Measurements from ENCODE around the gene MAPK4.
"Not testable (repeated sequence)": the region's sequence is repeated elsewhere in the genome, so short reads cannot be mapped to it uniquely, and the experiment has no call there.

MAPK4 gene

DNA sequence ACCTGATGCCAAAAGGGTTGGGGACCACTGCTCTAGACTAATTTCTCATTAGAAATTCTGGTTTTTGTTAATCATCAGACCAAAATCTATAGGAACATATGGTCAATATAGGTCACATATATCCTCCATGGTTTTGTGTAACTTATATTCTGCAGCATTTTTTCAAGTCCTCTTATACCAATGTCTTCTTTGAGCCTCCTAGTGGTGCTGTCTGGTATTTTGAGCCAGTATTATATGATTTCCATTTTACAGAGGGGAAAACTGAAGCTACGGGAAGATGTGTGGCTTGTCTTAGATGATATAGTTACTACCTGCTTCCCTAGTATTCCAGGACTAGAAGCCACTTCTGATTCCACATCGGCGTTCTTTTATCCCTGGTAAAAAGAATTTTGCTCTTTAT, 13.8 kb downstream of the MAPK4 start:
- no peak for DNase-seq (ENCODE audit: low spot score)

DNA sequence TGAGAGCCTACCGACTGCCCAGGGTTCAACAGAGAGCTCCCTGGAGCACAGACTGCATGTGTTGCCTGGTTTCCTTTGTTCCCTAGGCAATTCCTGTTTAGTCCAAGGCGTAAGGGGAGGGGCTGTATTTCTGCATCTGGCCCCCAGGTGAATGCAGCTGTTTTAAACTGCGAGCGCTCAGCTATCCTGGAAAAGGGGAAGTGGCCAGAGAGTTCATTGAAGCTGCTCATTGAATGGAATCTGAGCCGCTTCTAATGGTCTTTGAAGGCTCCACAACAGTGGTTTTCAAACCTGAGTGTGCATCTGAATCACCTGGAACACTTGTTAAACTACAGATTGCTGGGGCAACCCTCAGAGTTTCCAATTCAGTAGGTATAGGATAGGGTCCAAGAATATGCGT, 18.1 kb downstream of the MAPK4 start:
- DNase-seq (ENCODE audit: low spot score) = no peak

DNA sequence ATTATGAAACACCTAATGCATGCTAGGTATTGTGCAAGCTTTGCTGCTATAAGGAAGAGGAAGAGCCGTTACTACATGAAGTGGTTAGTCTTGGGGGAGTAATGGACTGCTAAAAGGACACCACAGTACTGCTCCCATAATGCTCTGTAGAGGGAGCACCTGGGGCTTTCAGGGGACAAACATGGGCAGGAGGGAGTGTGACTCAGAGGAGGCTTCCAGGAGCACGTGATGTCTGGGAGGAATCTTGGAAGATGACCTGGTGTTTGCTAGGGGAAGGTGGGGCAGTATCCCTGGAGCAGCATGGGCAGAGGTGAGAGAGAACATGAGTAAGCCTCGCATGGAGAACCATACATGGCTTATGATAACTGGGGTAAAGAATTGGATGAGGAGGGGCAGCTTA, 18.8 kb downstream of the MAPK4 start:
- no peak for DNase-seq (ENCODE audit: low spot score)

DNA sequence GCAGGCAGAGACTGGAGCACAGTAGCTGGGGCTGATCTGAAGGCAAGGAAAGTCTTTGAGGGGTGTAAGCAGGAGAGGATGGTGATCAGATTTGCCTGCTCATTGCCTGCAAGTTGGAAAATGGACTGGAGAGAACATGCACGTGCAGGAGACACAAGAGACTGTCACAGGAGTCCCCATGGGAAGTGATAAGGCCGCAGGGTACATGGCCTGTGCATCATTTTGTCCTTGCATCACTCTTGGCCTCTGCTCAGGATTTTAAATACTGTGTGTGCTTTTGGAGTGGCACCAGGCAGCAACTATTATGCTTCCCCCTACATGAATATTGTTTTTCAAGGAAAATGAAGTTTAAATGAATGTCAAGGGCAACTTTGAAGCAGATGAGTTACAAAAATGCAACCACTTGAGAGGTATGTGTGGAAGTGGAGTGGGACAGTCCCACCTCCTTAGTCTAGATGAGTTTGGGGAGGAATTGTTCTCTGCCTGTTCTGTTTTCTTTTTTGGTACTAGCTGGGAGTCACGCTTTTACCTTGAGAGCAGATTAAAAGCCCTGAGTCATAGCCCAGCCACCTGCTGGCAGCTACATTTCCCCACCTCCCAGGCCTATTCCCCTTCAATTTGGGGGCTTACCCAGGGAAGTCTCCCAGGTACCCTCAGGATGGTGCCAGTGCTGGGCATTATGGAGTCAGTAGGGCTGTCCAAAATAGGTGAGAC, 19.3 kb downstream of the MAPK4 start:
- DNase-seq (ENCODE audit: low spot score) = no peak

DNA sequence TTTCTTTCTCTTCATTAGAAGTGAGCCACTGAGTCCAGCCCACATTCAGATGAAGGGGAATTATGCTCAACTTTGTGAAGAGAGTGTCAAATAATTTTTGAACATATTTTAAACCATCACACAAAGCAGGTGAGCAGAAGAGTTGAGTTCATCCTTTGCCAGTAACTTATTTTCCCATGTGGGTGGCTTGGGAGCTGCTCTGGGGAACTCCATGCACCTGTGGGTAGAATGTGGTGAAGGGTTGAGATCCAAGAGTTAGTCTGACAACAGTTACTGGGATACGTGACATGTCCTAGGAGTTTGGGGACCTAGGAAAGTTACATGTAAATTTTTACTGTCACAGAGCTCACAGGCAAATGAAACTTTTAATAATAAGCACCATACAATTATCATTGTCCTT, 21.6 kb downstream of the MAPK4 start:
- no peak for DNase-seq (ENCODE audit: low spot score)

DNA sequence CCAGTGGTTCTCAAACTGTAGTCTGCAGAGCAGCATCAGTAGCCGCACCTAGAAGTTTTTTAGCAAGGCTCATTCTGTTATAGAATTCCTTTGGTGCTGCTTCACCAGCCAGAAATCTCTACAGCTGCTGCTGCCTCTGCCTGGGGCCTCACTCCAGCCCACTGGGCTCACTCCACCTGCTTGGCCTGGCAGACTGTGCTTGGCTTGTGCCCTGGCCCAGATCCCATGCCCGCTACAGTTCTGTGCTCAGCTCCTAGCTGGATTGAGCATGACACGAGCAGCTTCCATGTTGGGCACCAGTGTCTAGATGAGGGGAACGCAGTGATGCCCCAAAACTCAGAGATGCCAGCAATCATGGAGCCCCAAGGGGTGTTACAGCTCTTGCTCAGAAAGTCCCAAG, 22.6 kb downstream of the MAPK4 start:
- DNase-seq (ENCODE audit: low spot score) = no peak

DNA sequence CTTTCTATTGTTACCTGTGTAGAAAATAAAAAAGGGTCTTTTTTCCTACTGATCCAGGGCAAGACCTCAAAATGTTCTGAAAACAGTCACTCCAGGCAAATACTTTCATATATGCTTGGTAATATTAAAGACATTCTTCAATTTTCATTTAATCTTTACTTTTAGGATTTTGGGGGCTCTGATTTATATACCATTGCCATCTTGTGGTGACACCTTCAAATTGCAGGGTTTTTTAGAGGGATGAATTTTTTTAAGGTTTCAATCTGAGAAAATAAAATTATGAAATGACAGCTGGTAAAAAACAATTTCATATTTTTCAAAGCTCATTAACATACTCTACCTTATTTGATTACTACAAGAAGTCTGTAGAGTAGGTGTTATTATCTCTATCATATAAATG, 26.8 kb downstream of the MAPK4 start:
- no peak for DNase-seq (ENCODE audit: low spot score)

DNA sequence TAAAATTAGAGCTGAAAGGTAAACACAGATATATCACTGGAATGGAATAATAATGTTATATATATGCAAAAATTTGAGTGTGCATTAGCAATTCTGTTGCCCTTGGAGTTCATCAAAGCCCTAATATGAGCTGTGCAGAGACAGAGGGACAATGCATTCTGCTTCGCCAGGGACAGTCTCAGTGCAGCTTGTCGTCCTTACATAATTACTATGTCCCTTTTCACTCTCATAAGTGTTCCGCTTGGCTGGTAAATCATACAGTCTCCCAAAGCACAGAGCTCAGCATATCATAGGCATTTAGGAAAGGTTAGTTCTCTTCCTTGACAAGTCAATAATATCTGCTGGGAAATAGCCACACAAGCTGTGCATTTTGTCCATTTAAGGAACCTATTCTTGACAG, 30.7 kb downstream of the MAPK4 start:
- no peak for DNase-seq (ENCODE audit: low spot score)

DNA sequence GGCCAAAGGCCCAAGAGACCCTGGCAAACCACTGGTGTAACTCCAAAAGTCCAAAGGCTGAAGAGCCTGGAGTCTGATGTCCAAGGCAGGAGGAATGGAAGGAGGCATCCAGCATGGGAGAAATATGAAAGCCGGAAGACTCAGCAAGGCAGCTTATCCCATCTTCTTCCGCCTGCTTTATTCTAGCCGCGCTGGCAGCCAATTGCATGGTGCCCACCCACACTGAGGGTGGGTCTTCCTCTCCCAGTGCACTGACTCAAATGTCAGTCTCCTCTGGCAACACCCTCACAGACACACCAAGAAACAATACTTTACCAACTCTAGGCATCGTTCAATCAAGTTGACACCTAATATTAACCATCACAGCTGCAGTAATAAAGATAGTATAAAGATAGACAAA, 34.1 kb downstream of the MAPK4 start:
- no peak for DNase-seq (ENCODE audit: low spot score)

DNA sequence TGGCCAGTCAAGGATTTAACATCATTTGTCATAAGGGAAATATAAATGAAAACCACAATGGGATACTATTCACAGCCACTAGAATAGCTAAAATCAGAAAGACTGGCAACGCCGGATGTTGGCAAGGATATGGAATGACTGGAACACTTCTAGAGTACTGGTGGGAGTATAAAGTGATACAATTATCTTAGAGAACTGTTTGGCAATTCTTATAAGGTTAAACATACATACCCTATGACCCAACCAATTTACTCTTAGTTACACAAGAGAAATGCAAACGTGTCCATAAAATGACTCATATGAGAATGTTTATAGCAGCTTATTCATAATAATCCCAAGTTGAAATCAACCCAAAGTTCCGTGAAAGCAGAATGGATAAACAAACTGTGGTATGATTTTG, 35.1 kb downstream of the MAPK4 start:
- no peak for DNase-seq (ENCODE audit: low spot score)

DNA sequence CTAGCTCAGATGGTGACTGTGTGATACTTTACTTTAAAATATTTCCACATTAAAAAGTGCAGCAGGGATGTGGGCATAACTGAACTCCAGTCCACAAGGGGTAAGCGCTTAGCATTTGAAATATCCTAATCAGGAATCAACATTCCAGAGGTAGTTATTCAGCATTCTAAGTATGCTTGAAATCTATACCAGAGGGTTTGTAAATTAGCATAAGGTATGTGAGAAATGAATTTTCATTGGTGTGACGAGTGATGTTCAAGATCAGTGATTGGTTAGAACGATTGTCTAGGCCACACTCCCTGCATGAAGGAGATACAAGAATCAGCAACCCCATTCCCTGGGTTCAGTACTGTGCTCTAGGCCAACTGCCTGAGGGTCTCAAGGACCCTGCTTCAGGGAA, 42.6 kb downstream of the MAPK4 start:
- no peak for DNase-seq (ENCODE audit: low spot score)

DNA sequence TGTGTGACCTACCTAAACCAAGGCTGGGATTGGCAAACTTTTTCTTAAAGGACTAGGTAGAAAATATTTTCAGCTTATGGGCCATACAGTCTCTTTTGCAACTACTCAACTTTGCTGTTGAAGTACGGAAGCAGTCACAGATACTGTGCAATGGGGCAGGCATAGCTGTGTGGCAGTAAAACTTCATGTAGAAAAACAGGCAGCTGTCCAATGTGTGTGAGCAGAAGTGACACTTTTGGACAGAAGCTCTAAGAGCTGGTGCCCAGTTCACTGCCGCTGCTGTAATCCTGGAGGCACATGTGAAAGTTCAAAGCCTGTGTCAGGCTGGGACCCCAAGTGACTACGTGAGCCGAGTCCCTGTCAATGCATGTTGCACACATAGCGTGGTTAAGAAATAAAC, 46.7 kb downstream of the MAPK4 start:
- DNase-seq (ENCODE audit: low spot score) = no peak

DNA sequence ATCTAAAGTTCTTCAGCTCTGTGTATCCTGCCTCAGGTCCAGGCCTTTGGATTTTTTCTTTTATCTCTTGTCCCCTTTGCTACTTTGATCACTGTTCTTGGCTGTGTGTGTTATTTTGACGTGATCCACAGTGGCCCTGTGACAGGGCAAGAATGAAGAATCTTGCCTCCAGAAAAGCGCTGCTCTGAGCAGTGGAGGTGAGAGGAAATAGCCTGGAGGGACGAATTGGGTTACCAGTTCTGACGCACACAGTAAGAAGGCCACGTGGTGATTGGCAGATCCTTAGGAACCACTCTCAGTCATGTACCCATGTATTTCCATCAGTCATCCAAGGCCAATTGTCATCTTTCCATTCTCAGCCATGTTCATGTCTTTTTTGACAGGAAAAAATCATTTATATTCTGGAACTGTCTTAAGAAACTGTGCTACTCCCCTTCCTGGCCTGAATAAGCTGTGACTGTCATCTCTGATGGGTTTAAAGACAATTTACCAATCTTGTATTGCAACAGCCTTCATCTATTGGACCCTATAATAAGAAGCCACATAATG, 47.6 kb downstream of the MAPK4 start:
- DNase-seq (ENCODE audit: low spot score) = no peak

DNA sequence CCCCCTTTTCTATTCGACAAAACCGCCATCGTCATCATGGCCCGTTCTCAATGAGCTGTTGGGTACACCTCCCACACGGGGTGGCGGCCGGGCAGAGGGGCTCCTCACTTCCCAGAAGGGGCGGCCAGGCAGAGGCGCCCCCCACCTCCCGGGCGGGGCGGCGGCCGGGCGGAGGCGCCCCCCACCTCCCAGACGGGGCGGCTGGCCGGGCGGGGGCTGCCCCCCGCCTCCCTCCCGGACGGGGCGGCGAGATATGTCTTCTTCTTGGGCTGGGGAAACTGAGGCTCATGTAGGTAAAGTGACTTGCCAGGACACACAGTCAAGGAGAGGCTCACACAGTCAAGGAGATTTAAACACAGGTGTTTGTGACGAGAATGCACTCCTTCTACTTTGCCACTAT, 49.3 kb downstream of the MAPK4 start:
- not testable (repeated sequence) for DNase-seq (ENCODE audit: low spot score)

DNA sequence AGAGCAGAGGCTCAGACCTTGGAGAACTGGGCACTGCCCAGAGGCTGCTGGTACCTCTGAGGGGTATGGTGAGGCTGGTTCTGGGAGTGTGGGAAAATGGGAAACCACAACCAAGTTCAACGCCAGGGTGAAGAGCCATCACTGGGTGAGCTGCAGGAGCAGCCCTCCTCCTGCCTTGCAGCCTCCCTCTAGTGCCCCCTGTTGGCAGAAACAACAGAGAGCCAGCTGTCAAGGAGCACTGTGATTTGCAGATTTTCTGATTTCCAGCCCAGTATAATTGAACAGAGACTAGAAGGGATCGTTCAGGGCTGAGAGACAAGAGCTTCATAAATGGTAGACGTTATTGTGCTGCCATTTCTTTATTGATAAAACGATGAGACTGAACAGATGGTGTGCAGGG, 50.5 kb downstream of the MAPK4 start:
- DNase-seq (ENCODE audit: low spot score) = no peak

DNA sequence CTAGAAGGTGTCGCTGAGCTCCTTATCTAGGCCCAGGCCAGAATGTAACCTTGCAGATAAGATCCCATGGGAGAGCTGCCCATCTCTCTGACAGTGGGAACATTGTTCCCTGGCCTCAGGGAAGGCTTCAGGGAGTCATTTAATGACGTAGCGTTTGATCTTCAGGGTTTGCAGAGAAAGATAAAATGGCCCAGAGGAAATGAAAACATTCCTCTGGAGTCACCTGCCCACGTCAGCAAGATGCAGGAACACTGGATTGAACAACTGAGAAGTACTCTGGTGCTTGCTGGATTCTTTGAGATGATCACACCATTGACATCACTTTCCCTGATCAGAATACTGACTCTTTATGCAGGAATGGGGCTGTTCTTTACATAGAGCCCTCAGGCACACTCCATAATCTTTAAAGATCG, 51.6 kb downstream of the MAPK4 start:
- no peak for DNase-seq (ENCODE audit: low spot score)

DNA sequence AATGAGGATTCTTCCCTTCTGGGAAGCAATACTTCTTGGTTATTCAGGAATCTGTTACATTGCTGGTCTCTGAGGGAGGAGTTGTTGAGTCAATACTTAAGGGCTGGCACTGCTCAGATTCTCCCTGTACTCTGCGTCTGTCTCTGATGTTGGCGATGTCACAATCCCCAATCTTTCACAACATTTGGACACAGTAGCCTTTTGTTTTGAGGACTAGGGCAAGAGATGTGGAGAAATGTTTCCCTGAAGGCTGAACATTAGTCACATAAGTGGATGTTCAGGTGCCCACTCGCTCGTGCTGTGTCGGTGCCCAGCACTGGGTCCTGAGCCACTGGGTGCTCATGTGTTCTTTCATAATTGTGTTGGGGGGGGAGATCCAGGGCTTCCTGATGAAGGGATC, 55.0 kb downstream of the MAPK4 start:
- DNase-seq (ENCODE audit: low spot score) = no peak

DNA sequence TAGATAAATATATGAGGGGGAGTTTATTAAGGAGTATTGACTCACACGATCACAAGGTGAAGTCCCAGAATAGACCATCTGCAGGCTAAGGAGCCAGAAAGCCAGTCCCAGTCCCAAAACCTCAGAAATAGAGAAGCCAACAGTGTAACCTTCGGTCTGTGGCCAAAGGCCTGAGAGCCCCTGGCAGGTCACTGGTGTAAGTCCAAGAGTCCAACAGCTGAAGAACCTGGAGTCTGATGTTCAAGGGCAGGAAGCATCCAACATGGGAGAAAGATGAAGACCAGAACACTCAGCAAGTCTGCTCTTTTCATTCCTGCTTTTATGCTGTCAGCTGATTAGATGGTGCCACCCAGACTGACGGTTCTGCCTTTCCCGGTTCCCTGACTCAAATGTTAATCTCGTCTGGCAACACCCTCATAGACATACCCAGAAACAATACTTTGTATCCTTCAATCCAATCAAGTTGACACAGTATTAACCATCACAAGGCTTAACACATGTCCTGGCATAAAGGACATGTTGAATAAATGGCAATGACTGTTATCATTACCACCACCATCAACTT, 56.7 kb downstream of the MAPK4 start:
- DNase-seq (ENCODE audit: low spot score) = no peak

DNA sequence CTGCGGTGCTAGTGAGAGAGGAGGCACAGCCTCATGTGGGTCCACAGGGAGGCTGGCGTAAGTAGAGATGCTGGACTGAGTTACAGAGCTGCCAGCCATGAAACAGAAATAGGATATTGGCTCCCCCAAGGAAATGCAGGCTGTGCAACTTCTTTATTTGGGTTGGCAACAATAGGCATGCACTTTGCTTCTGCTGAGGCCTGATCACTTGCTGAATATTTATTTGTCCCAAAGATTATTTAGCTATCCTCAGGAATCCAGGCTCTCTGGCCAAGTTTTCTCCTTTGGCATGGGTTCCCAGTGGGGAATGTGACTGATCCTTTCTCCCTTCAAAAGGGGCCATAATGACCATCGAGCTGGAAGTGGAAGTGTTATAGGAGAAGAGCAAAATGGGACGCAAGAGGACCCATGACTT, 60.0 kb downstream of the MAPK4 start:
- no peak for DNase-seq (ENCODE audit: low spot score)

DNA sequence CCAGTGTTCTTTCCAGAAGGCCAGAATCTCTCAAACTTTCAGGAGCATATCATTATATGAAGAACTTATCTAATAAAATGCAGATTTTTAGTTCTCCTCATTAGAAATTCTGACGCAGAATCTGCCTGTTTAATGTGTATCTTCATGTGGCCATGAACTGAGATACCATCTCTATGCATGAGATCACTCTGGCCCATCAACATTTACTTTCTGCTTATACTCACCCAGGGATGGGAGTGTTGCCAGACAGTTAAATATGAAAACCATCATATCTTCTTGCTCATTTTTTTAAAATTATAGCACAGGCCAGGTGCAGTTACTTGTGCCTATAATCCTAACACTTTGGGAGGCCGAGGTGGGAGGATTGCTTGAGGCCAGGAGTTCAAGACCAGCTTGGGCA, 60.4 kb downstream of the MAPK4 start:
- no peak for DNase-seq (ENCODE audit: low spot score)

DNA sequence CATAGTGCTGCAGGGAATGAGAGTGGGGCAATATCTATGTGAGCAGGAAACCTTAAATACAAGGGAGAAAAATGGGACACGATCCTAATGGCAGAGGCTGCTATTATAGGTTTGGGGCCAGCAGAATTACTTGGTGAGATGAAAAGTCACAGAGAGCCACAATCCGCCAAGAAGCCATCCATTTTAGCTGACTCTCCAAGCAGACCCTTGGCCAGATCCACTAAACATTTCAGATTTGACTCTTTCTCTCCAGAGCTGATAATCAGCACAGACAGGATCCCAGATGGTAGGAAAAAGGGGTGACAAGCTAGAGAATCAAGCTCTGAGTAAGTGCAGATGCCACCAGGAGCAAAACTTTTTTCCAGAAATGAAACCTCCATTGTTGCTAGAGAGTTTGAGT, 61.5 kb downstream of the MAPK4 start:
- no peak for DNase-seq (ENCODE audit: low spot score)

DNA sequence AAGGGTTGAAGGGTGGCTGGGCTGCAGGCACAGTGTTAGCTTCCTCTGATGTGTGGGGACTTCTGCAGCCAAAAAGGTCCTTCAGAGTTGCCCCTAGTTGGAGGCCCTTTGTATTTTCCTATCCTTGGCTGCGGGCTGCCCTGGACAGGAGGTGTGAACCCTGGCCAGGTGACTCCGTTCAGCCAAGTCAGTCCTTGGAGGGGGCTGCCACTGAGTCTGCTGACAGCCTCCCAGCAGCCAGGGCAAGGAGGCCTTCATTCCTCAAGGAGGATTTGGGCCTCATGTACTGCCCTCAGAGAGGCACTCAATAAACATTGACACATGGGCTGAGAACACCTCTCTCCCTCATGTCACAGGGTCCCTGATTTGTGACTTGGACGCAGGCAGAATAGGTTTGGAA, 62.4 kb downstream of the MAPK4 start:
- no peak for DNase-seq (ENCODE audit: low spot score)

DNA sequence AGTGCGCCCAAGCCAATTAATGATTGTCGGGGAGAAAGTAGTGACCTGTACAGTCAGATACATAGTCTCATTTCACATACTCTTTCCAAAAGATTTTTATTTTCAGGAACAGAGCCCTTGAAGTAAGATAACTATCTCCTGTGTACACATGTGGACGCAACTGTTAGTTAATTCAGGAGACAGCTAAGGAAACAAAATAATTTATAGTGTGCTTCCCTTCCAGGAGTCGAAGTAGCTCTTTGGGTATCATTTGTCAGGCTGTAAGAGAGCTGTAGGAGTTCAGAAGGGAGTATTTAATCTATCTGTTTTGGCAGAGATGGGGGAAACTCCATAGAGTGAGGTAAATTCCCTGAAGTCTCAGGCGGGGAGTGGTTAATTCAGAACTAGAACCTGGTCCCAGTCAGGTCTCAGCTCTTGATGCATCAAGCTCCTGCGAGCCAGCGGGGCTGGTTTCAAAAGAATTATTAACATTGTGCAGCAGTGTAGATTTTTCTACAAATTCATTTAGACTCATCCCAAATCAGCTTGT, 63.0 kb downstream of the MAPK4 start:
- no peak for DNase-seq (ENCODE audit: low spot score)
